ENCODE data around the gene FARS2.
"Not testable (repeated sequence)": the region's sequence is repeated elsewhere in the genome, so short reads cannot be mapped to it uniquely, and the experiment has no call there.

The FARS2 gene

GRCh38 chr6:5670811-5671561, 409.7 kb downstream of the FARS2 start:
- no peak for DNase-seq (ENCODE audit: low spot score)

- no peak for DNase-seq (ENCODE audit: low spot score)
These were observed 410.6 kb downstream of the FARS2 start for GRCh38 chr6:5671601-5672559.

GRCh38 chr6:5672581-5673011, 411.3 kb downstream of the FARS2 start:
- DNase-seq (ENCODE audit: low spot score) = no peak

GRCh38 chr6:5673019-5673790, 411.9 kb downstream of the FARS2 start:
- no peak for DNase-seq (ENCODE audit: low spot score)

- DNase-seq (ENCODE audit: low spot score) = no peak
These were observed 412.8 kb downstream of the FARS2 start for GRCh38 chr6:5674141-5674540.

- no peak for DNase-seq (ENCODE audit: low spot score)
These were observed 413.4 kb downstream of the FARS2 start for GRCh38 chr6:5674721-5675120.

- no peak for DNase-seq (ENCODE audit: low spot score)
These were observed 415.4 kb downstream of the FARS2 start for GRCh38 chr6:5676701-5677100.

GRCh38 chr6:5677219-5678000, 416.1 kb downstream of the FARS2 start:
- DNase-seq (ENCODE audit: low spot score) = no peak

- no peak for DNase-seq (ENCODE audit: low spot score)
These were observed 418.0 kb downstream of the FARS2 start for GRCh38 chr6:5679270-5679669.

GRCh38 chr6:5679691-5680090, 418.4 kb downstream of the FARS2 start:
- DNase-seq (ENCODE audit: low spot score) = no peak

- DNase-seq (ENCODE audit: low spot score) = no peak
These were observed 418.8 kb downstream of the FARS2 start for GRCh38 chr6:5680095-5680494.

GRCh38 chr6:5681480-5681879, 420.2 kb downstream of the FARS2 start:
- no peak for DNase-seq (ENCODE audit: low spot score)

GRCh38 chr6:5682530-5682929, 421.2 kb downstream of the FARS2 start:
- no peak for DNase-seq (ENCODE audit: low spot score)

- DNase-seq (ENCODE audit: low spot score) = not testable (repeated sequence)
These were observed 422.4 kb downstream of the FARS2 start for GRCh38 chr6:5683747-5684146.

- no peak for DNase-seq (ENCODE audit: low spot score)
These were observed 423.2 kb downstream of the FARS2 start for GRCh38 chr6:5684320-5685053.

GRCh38 chr6:5693225-5694145, 432.2 kb downstream of the FARS2 start:
- DNase-seq (ENCODE audit: low spot score) = no peak

- no peak for DNase-seq (ENCODE audit: low spot score)
These were observed 434.2 kb downstream of the FARS2 start for GRCh38 chr6:5695260-5696245.

- no peak for DNase-seq (ENCODE audit: low spot score)
These were observed 436.2 kb downstream of the FARS2 start for GRCh38 chr6:5697508-5697907.

Measured in hematopoietic multipotent progenitor cell treated with erythropoietin and hydrocortisone succinate and interleukin-3 and kit ligand, for 17 days (in vitro differentiated cells).